Right atrium auricular region (tissue), 2 donors: Measurements from ENCODE around the gene SURF4. TPM values are rescaled to one million over a fixed set of nuclear protein-coding genes. Genes with fewer than 3 reads are reported as not detected.

ENCODE experiments used
- DNase-seq: peaks from one replicate; pipeline ENCODE4 v3.0.0-alpha.2; 2019; ENCODE audit warnings: low spot score
- H3K27ac ChIP-seq, 2 donors: fragments of 200-600 bp; sonication (generic); 1 replicate in 1 of 2; 2 replicates in 1 of 2; pipeline ENCODE4 v1.5.1; 2016 to 2019
- H3K27me3 ChIP-seq, 2 donors: fragments of 200-600 bp; sonication (generic); one replicate each; pipeline versions ENCODE4 v1.5.1 to v1.6.0; 2017 to 2019
- H3K36me3 ChIP-seq: fragments of 200-600 bp; sonication (generic); one replicate; pipeline ENCODE4 v1.5.1; 2016
- H3K4me1 ChIP-seq, 2 donors: fragments of 200-600 bp; sonication (generic); one replicate each; pipeline versions ENCODE4 v1.5.1 to v1.6.0; 2017 to 2019
- H3K4me3 ChIP-seq, 2 donors: fragments of 200-600 bp; sonication (generic); 1 replicate in 1 of 2; 2 replicates in 1 of 2; pipeline ENCODE4 v1.5.1; 2017 to 2019; ENCODE audit warnings: mild to moderate bottlenecking in 1 of 2, moderate library complexity in 1 of 2
- H3K9me3 ChIP-seq, 2 donors: fragments of 200-600 bp; sonication (generic); one replicate each; pipeline ENCODE4 v1.5.1; 2019
- CTCF ChIP-seq, 2 donors: fragments of 200-600 bp; sonication (generic); IDR thresholded peaks; one replicate each; pipeline ENCODE4 v1.5.1; 2019; ENCODE audit warnings: antibody characterized with exemption in 2 of 2
- total RNA-seq, 2 donors: library from RNA; depleted of rRNA; stranded (reverse); fragments of >200 nt; gene quantifications; one replicate each; pipeline ENCODE4 v1.1.0, GENCODE V29; 2016

SURF4 gene
- total RNA-seq, 2 donors from 2014 or later, result 96.0 to 124 TPM

DNA sequence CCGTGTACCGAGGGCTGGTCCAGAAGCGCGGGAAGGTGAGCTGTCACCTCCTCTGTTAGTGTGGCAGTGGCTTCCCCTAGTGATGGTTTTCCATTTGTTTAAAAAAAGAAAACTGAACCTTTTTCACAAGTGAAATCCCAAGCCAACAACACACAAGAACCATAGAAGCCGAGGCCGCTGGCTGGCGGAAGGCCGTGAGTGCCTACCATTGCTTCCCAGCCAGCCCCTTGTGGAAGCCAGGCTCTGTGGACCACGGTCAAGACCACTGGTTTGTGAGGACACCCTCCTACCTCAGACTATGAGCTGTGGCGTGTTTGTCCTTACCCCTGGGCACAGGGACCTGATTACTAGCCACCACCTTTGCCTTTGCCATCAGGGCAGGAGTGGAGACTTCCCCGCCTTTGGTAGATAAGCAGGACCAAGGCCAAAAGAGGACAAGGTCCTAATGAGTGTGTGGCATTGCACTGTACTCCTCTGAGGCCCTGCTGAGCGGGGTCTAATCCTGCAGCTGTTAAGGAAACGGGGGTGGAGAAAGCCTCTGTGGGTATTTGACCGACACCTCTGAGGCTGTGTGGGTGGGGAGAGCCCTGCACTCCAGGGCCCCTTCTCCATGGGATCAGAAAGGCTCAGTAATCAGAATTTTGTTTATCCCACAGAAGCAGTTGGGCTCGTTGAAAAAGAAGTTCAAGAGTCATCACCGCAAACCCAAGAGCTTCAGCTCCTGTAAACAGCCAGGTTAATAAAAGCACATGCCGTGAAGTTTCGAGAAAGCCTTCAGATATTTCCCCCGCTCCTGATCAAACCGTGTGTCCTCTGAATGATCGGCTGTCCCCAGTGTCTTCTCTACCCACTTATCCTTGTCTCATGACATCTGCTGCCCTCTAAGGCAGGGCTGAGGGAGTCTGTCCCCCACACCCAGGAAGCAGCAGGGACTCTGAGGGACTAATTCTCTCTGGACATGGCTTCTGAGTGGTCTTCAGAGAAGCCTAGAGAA, 15.2 kb downstream of the SURF4 start:
- no peaks in the 10 kb centered on the region for H3K9me3 ChIP-seq
- H3K27me3 ChIP-seq, result no peaks in the 10 kb centered on the region
- DNase-seq, result no peak
- peaks cover 0 to 18% of the 10 kb centered on the region in 2 donors for H3K4me1 ChIP-seq
- TF ChIP-seq CTCF (IDR thresholded peaks at IDR 0.05), result no peak
- no peak overlapping the region for H3K27ac ChIP-seq
- H3K36me3 ChIP-seq, result peaks cover 65% of the 10 kb centered on the region
- H3K4me3 ChIP-seq, result no peak overlapping the region

- peak in 1 of 2 donors; percentile 42 for TF ChIP-seq CTCF (IDR thresholded peaks at IDR 0.05)
- Histone ChIP-seq H3K4me3 (no peak overlapping the region), H3K27ac (no peak overlapping the region), H3K36me3 (peaks cover 54% of the 10 kb centered on the region), H3K4me1 (peaks cover 0 to 27% of the 10 kb centered on the region in 2 donors), H3K27me3 (no peaks in the 10 kb centered on the region), H3K9me3 (no peaks in the 10 kb centered on the region)
- DNase-seq, result no peak
Observed at GRCh38 chr9:133359399-133360175, 16.3 kb downstream of the SURF4 start.

- no peak overlapping the region for H3K4me3 ChIP-seq
- peaks cover 43% of the 10 kb centered on the region for H3K36me3 ChIP-seq
Observed at GRCh38 chr9:133357656-133358055, 18.2 kb downstream of the SURF4 start.

GRCh38 chr9:133356391-133357091, 19.3 kb downstream of the SURF4 start, which contains the start of the genes SURF1 and SURF2:
SURF1 (minus strand) TSS chr9:133356487; CDS start chr9:133356453, 34 bp downstream.
SURF2 (plus strand) TSS chr9:133356550; CDS start chr9:133356593, 43 bp downstream.
- H3K36me3 ChIP-seq, result peaks cover 44% of the 10 kb centered on the region

More at GRCh38 chr9:133357656-133358055, 18.2 kb downstream of the SURF4 start:
- no peak for DNase-seq
- Histone ChIP-seq H3K9me3 (no peaks in the 10 kb centered on the region), H3K27ac (no peak overlapping the region), H3K4me1 (peaks cover 0 to 27% of the 10 kb centered on the region in 2 donors), H3K27me3 (no peaks in the 10 kb centered on the region)
- TF ChIP-seq CTCF (IDR thresholded peaks at IDR 0.05), result no peak

More at GRCh38 chr9:133356391-133357091, 19.3 kb downstream of the SURF4 start, which contains the start of the genes SURF1 and SURF2:
- TF ChIP-seq CTCF (IDR thresholded peaks at IDR 0.05), result no peak
- no peaks in the 10 kb centered on the region for H3K9me3 ChIP-seq
- peaks cover 0 to 27% of the 10 kb centered on the region in 2 donors for H3K4me1 ChIP-seq
- peak within 1 kb of the TSS; percentile 61 to 66 for H3K27ac ChIP-seq
- DNase-seq, result peak; percentile 82
- no peaks in the 10 kb centered on the region for H3K27me3 ChIP-seq
- peak within 1 kb of the TSS; percentile 67 to 91 for H3K4me3 ChIP-seq
